HG03342 (cell line): ENCODE results near the gene USP44.

Source experiments
- ATAC-seq: cut with Tn5 transposase; IDR thresholded peaks from one replicate; pipeline ENCODE4 v1.9.1; 2021; ENCODE audit warnings: mild to moderate bottlenecking, moderate library complexity; ENCODE audit not compliant: unreplicated experiment

Gene USP44

DNA sequence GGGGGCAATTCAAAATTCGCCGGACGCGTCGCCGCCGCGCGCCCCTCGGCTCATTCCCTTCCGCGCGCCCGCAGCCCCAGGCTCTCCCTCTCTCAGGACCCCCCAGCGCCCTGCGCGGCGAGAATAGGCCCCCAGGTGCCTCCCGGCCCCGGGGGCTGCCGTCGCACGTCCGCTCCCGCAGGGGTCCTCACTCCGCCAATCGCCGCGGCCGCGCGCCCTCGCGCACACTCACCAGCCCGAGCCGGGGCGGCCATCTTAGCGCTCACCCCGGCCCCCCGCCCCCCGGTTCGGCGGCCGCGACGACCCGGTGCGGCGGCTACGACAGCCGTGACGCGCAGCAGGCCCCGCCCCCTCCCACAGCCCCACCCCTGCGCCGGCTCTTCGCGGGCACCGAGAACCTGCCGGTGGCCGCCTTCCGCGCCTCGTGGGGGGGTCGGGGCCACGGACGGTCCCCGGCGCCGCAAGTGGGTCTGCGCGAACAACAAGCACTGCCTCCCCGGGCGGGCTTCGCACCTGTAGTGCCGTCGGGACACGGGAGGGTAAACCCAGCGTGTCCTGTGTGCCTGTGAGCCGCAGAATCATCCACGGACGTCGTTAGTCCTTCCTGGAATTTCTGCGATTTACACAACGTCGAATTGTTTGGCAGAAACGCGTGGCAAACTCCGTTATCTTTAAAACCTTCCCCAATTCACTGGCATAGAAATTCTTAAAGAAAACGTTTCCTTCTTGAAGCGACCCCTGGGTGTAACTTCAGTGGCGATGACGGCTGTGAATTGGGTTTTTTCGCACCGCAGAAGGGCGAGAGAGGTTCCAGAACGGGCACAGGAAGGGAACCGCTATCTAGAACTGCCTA, 2.5 kb downstream of the USP44 start:
- ATAC-seq: no peak

DNA sequence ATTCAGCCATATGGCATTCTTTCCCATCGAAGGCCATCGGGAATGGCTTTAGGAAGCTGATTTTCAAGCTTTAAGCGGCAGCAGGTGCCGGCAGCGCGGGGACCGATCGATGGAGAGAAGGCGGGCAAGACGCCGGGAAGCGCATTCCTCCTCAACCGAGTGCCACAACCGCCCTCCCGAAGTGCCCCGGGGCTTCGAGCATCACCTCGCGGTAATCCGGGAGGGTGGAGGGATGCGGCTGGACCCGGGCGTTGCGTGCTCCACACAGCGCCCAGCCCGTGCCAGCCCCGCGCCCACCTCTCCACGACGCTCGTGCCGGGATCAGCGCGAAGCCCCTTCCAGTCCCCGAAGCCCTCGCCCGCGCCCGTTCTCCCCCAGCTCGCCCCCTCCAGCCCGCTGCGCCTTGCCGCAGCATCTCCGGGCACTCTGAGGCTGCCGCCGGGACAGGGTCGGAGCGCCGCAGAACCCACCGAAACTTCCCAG, 3.2 kb downstream of the USP44 start:
- ATAC-seq: no peak

DNA sequence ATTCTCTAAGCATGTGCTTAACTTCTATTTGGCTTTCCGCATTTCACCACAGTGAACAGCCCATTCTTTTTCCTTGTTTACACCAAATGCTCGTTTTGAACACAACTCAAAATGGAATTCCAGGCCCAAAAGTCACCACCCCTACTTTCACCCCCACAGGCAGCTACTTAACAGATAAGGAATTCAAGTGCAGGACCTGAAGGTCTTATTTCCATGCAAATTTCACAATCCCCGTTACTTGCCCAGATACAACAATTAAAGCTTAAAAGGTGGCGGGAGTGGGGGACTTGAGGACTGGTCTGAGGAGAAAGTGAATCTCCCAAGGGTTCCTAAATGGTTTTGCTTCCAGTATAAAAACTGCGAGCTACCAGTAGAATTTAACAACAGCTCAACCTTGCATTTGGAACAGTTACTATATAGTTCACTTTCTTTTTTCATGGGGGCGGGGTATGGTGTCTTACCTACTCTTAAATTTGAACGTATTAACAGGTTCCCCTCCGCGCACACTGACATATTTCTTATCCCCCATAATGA, 3.7 kb downstream of the USP44 start:
- no peak for ATAC-seq

DNA sequence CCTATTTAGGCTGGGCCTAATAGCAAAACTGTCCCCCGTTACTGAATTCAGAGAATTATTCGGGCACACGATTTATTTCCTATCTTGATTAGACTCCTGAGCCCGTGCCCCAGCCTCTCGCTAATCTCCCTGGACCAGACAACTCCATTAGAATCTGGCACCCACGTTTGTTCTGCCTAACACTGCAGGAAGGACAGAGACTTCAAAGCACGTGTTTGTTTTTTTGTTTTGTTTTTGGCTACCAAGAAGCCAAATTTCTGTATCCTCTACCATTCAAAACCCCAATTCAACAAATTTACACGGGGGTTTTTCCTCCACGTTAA, 4.8 kb downstream of the USP44 start:
- no peak for ATAC-seq

DNA sequence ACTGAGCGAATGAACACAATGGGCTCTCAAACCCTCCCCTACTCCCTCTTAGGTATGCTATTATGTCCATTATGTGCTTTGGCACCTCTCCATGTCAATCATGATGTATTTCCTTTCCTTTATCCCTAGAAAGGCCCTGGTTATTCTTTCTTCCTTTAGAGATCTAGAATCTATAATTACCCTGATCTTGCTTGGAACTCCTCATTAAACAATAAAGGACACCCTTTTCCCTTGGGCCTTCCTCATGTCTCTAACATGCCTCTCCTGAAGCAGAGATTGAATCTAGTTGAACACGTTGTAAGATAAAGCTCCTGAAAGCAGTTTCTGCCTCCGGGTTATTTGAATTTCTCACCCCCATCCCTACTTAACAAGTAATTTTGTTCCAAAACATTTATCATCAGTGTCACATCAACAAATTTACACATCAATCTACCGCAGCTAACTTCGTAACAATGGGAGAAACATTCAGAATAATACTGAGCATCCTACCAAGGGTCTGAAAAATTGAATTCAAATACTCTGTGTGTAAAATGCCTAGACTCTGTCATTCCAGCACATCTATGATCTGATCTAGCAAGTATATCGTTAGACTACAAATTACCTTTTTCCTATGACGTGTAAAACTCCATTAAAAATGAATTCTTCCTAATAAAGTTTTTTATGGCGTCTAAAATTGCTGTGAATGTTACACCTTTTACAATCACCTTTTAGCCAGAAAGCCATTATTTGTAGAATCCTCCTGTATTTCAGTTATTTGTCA, 5.4 kb downstream of the USP44 start:
- ATAC-seq: no peak

DNA sequence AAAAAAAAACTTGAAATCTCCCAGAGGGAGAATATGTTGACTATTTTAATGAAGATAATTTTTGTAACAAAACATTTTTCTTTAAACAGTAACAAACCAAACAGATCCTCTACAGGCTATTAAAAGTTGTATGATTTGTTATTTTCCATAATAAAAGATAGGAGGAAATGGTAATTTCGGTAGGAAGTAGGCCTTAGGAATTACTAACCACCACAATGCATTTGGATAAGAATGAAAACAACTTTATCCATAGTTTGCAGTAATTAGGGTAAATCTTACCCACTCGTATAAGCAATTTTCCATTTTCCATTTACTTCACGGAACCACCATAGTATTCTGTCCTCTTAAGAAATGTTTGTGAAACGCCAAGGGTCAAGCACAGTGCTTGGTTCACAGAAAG, 6.0 kb downstream of the USP44 start:
- ATAC-seq: no peak

DNA sequence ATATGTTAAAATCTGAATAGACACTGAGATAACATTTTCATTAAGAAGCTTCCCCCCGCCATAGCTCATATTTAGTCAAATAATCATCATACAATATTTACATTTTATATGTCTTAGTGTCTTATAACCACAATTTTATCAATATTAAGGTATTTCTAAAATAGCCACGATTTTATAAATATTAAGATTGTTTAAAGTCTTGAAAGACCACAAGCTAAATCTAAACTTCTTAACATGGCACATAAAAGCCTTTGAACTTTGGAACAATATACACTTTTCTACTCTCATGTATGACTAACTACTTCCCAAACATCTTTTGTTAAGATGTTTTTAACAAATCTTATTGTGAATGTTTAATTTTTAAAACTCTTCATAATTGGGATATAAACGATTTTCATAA, 6.5 kb downstream of the USP44 start:
- no peak for ATAC-seq

DNA sequence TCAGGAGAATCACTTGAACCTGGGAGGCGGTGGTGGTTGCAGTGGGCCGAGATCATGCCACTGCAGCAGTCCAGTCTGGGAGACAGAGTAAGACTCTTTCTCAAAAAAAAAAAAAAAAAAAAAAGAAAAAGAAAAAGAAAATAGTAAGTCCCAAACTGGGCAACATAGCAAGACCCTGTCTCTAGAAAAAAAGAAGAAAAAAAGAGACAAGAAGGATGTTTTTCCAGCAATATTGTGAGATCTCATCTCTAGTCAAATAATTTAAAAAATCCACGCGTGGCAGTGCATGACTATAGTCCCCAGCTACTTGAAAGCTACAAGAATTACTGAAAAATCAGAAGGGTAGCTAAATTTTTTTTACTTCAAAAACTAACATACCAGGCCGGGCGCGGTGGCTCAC, 8.0 kb downstream of the USP44 start:
- ATAC-seq: no peak

DNA sequence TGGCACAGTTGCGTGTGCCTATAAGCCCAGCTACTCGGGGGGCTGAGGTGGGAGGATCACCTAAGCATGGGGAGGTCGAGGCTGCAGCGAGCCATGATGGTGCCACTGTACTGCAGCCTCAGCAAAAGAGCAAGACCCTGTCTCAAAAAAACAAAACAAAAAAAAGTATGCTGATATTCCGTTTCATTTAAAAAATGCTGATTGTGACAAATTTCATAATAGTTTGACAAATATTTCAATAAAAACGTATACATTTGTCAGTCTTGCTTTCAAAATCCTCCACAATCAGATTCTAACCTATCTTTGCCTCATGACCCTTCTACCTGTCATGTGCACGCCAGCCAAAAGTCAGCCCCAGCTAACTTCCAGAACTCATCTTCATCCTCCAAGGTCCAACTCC, 9.8 kb downstream of the USP44 start:
- ATAC-seq: no peak

DNA sequence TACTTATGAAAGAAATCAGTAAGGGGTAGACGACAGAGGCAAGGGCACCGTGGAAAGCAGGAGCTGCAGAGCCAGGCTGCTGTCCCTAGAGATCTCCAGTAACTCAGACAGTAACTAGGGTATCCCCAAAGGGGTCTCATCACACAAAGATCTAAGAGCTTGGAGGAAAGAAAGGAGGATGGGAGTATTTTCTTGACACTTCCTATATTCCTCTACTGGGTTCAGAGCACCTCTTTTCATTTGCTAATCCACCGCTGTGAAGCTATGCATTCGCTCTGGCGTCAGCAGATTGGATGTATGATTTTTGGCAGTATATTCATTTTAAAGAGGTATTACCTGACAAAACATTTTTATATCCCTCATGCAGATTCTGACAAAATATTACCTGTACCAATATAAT, 12.6 kb downstream of the USP44 start:
- no peak for ATAC-seq

DNA sequence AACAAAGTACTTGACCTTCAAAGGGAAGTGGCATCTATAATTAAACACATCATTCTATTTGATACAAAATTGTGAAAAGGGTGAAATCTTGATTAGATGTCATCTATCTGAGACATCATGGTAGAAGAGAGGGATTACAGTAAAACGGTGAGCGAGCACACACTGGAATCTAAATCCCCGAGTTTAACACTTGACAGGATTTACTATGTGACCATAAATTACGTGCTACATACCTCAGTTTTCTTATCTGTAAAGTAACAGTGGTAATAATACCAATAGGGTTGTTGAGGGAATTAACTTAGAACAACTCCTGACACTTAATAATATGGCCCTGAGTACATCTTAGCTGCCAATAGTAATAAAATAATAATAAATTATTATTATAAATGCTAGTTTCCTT, 13.3 kb downstream of the USP44 start:
- no peak for ATAC-seq

DNA sequence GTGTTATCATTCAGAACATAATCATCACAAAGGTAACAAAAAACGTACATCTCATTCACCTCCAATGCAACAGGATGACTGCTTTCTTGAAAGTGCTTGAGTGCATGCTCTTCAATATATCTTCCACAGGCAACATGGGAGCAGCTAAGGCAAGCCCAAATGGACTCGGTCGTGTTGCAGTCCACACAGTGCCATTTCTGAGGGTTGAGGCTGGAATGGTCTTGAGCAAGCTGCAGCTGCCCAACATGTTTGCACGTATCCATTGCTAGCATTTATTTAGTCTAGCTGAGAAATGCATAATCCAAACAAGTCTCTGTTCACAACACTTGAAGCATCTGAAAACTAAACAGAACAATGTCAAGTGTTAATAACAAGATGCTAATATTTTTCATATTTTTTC, 17.3 kb downstream of the USP44 start:
- ATAC-seq: no peak

DNA sequence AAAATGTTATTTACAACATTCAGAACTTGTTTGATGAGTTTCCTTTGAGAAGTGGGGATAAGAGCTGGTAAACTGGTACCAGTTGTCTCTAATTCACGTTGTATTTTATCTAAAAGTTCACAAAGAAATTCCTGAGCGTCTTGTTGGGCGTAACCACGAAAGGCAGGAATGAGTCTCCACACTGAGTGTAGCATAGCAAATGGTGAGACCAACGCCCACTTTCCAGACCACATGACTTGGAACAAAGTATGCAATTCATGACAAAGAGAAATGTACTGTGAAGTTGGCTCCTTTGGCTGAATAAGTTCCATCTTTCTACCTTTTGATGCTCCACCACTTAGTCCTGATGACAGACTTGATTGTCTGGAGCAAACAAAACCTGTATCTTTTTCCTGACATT, 18.4 kb downstream of the USP44 start:
- no peak for ATAC-seq

DNA sequence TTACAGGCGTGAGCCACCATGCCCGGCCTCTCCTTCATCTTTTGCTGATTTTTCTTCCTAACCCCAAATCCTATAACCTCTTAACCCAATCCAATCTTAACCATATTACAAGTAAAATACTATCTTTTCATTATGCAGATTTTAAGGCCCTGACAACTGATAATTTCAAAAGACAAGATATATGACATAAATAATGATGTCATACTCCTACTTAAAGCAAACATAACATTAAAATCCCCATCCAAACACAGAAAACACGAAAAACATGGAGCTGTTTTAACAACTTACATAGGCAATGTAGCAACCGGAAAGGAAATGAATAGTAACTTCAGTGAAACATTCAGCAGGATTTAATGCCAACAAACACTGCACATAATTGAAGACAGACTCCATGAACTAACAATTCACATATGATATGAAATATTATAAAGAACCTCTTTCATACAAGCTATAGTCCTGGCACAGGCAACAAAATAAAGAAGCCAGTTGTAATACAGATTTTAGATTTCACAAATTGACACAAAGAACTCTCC, 21.5 kb downstream of the USP44 start:
- ATAC-seq: no peak

DNA sequence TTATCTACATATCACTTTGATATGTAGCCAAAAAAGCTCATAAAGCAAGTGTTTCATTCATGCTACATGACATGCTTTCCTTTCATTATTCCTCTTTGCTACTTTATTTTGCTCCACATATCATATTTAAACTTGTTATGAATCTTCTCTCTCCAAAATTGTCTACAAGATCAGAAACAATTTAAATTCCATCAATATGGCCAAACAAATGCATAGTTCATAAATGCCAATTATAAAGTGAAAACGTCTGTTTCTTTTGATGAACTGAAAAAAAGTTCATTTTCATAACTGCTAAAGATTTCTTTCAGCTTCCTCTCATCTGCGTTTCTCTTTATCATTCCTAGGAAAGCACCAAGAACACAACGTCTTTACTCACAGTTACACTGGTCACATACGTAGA, 22.8 kb downstream of the USP44 start:
- no peak for ATAC-seq

DNA sequence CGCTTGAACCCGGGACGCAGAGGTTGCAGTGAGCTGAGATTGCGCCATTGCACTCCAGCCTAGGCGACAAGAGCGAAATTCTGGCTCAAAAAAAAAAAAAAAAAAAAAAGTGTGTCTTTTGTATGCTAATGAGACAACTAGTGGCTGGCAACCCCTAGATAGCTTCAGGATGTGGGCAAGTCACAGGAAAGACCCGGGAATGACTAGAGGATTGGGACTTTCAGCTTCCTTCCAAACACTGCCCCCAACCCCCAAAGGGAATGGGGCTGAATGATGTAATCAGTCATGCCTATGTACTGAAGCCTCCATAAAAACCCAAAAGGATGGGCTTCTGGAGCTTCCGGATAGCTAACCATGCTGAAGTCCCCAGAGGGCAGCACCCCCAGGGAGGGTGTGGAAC, 28.6 kb downstream of the USP44 start:
- no peak for ATAC-seq

DNA sequence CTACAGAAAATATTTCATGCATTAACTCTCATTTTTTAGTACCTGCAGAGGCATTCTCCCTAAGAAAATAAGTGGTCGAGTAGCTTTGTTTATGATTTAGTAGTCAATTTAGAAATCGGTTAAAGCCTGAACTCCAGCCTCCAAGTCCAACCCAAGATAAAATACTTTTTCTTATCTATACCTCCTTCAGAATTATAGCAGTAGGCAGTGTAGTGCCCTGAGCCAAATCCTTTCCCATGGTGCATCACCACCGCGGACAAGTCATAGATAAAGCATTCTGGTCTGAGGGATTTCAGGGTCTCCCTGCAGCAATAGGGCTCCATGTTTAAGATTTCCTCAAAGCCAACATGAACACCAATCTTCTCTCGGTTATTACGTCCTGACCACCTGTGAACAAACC, 30.5 kb downstream of the USP44 start:
- ATAC-seq: no peak

DNA sequence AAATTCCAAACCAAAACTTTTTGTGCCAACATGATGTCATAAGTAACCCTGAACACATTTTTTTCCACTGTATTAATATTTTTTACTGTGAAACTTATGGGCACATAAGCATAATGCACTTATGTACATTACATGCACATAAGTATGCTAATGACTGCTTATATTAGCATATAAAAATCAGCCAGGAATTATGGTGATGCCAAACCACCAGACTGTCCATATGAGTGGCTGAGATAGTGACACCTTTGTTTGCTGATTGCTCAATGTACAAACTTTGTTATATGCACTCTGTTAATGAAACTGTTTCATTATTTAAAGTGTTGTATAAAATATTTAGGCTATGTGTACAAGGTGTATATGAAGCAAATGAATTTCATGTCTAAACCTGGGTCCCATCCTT, 32.3 kb downstream of the USP44 start:
- ATAC-seq: no peak

DNA sequence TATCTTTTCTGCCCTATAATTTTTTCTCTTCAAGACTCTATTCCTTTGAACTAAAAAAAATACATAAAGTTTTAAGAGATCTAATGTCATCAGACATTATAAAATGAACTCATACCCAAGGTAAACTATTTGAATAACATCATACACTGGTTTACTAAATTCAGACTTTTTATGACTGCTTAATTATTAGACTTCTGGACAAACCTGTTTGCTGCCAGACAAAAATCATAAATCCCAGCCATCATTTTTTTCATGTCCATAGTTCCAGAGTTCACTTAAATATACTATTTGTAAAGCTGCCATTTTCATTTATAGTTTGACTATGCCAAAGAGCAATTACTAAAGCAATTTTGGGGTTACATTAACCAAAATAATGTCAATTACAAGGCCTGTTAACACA, 34.0 kb downstream of the USP44 start:
- ATAC-seq: no peak

DNA sequence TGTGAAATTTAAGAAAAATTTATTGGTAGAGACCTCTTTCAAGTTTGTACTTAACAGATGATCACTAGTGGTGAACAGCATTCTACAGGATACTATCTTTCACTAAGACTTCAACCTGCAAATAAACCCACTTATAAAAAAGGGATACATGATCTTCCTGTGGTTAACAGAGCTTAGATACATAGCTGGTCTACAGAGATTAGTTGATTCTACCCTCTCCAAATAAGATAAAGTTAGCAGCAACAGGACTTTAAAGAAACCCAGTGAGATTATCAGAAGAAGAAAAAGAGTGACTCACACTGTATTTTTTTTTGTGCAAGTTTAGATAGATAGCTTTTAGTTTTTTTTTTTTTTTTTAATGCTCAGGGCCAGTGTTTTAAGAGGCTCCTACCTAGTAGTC, 34.5 kb downstream of the USP44 start:
- ATAC-seq: no peak

DNA sequence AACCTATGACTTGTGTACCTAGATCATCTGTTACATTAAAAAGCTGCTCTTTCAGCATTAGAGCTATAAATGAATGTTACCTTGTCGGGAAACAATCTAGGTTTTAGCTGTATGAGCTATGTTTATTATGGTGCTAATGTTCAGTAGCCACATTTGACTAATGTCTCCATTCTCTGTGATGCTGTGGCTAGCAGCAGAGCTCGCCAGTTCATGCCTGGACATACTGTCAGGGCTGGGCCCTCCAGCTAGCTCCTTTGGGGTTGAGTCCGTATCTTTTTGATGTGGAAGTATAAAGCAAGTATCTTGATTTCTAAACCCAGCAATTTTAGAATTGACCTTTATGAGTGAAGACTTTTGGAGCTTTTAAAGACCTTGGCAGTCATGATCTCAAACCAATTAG, 36.1 kb downstream of the USP44 start:
- no peak for ATAC-seq

DNA sequence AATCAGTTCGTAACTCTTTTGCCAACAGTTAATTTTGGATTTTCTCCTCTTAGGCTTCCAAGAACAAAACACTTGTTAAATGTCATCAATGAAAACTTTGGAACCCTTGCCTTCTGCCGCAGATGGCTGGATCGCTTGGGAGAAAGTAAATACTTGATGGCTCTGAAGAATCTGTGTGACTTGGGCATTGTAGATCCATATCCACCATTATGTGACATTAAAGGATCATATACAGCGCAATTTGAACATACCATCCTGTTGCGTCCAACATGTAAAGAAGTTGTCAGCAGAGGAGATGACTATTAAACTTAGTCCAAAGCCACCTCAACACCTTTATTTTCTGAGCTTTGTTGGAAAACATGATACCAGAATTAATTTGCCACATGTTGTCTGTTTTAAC, 37.7 kb downstream of the USP44 start:
- ATAC-seq: no peak
